Stimulated activated CD8-positive, alpha-beta memory T cell treated with anti-CD3 and anti-CD28 coated beads, Interleukin-12 subunit alpha, Interleukin-12 subunit beta, amount 100 ng/mL, for 4 hours (primary cell): ENCODE measurements around the gene RAI1.
A peak's percentile ranks its signal among the peaks of the same experiment; 100 is the strongest.
"Not testable (repeated sequence)": the region's sequence is repeated elsewhere in the genome, so short reads cannot be mapped to it uniquely, and the experiment has no call there.

Source experiments
- DNase-seq: peaks from one replicate; pipeline ENCODE4 v3.0.0-alpha.2; 2020; ENCODE audit warnings: low read depth

The RAI1 gene

DNA sequence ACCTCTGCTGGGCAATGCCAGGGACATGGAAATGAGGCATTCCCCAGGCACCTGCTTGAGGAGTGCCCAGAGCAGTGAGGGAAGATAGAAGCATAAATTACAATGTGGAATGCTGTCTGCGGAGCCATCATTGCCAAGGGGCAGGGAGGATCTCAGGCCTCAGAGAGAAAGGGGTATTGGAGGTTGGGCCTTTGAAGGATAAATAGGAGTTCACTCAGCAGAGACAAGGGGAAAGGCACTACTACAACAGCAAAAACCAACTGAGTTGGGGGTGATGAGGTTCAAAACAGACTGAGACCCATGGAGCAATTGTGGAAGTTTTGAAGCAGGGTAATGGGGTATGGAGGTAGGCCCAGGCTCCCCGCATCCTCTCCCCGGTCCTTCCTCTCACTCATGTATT, 122.7 kb downstream of the RAI1 start:
- no peak for DNase-seq

DNA sequence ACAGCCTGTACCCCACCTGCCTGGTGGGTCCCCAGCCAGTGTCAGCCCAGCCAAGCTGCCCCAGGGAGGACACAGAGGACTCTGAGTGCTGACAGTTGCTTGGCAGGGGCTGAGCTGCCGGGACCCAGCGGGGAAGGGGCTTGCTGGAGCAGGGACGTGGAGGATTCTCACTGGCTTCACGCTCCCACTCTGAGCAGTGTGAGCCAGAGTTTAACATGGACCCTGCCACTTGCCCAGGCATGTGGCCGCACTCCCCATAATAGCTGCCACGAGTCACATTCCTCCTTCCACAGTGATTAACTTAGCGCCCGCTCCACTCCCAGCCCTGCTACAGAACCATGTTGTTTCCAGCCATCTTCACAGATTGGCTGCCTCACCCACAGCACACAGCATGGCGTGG, 124.3 kb downstream of the RAI1 start:
- DNase-seq = no peak

DNA sequence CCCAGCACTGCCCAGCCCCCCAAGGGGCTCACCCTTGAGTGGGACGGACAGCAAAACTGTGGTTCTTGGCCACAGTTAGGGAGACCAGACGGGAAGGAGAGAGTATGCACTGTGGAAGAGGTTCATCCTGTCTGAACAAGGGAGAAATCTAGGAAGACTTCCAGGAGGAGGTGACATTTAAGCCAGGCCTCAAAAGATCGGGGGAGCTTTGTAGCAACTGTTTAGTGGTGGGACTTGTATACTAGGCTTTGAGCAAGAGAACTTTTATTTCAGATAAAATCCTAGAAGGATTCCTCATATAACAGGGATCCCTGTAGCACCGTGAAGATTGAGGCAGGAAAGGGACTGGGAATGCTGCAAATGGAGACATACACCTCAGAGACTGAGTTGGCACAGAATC, 124.8 kb downstream of the RAI1 start:
- DNase-seq = no peak

- DNase-seq = no peak
Measured at GRCh38 chr17:17806611-17807274, 125.5 kb downstream of the RAI1 start.

DNA sequence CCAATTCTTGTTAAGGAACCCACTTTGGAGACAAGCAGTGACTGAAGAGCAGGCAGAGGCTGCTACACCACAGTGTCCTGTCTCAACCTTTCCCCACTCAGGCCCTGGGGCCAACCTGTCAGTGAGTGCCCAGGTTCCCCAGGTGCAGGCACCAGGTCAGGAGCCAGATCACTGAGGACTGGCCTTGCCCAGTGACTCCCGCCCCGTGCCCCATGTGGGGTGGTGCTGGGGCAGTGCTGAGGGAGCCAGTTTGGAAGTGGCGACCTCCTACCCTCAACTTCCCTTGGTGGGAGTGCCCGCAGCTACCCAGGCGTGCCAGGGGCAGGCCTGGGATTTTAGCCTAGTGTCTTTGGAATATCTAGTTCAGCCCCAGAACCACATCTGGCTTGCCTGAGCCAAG, 126.2 kb downstream of the RAI1 start:
- DNase-seq = no peak

DNA sequence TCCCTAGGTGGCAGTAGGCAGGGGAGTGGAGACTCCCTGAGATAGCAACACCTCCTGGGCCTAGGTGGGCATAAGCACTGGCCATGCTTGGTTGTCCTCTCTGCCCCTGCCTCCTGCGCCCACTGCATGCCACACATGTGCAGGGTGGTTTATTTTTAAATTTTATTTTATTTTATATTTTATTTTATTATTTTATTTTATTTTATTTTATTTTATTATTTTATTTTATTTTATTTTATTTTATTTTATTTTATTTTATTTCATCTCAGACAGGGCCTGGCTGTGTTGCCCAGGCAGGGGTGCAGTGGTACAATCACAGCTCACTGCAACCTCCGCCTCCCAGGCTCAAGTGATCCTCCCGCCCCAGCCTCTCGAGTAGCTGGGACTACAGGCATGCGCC, 126.9 kb downstream of the RAI1 start:
- not testable (repeated sequence) for DNase-seq

DNA sequence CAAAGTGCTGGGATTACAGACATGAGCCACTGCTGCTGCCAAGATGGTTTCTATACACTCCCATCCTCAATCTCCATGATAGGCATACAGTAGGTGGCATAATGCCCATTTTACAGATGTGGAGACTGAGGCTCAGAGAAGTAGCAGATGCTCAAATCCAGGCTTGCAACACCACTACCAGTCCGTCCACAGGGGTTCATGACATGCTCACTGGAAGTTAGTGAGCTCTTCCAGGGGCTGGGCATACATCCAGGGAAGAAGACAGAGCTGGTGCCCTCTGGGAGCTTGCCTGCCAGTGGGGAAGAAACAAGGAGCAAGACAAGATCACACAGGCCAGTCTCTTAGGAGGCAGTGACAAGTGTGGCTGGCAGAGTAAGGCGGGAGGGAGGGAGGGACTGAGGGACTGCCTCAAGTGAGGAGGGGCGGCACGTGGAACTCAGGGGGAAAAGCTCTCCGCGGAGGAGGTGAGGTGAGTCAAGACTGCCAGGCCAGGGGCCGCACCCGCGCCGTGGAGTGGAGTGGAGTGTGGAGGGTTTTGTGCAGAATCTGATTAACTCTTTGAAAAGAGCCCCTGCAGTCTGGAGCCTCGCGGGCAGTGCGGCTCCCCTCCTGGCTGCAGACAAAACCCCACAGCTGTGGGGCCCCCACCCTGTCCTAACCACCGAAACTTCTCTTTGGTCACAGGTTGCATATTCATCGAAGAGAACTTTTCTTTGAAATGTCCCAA, 127.6 kb downstream of the RAI1 start:
- no peak for DNase-seq

DNA sequence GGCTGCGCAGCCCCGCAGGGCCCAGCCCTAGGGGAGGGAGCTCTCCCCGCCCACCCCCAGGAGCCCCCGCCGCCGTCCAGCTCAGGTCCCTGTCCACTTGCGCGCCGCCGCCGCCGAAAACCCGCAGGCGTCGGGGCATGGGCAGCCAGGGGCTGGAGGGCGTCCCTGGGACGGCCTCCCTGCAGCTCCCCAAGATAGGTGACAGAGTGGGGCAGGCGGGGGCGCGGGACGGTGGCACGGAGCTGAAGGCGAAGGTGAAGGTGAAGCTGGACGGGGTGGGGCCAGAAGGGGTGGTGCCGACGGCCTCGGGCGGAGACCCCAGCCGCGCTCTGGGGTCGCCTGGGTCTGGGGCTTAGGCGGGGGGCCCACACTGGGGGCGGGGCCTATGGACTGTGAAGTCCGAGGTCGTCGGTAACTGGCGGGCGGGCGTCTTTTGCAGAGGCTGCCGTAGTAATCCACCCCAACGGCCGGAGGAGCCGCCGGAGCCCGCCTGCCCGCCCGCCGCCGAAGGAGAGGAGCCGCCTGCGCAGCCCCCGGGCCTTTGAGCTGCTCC, 128.3 kb downstream of the RAI1 start:
- no peak for DNase-seq

DNA sequence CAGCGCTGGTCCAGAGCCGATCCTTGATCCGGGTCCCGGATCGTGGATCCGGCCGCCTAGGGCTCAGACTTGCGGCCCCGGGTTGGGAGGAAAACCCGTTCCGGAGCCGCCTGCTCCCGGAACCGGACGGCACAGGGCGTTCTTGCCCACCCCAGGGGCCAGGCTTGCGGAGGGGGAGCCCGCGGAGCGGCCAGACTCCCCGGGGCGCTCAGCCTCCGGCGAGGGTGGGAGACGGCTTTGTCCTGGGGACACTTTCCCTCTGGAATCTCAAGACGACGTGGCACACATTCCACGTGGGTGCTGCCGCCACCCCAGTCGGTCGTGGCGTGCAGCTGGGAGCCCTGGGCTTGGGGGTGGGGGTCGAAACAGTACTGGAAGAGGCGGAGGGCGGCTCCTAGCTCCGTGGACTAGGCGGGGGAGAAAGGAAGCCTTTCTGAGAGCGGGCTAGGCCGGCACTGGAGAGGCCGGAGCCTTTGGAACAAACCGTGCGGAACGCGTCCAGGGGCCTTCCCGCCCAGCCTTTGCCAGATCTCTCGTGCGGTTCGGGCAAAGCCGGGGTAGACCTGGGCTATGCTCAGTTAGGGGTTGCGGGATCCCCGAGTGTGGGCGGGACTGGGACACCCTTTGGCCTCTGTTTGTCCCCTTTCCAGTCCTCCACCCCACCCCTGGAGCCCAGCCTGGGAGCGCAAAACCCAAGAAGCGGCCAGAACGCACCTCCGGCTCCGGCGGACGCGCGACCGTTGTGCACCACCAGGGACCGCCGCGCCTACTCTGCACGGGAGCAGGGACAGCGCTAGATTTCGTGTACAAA, 129.0 kb downstream of the RAI1 start:
- DNase-seq = no peak

- no peak for DNase-seq
Measured at GRCh38 chr17:17810895-17811248, 129.6 kb downstream of the RAI1 start.

- DNase-seq = no peak
Measured at GRCh38 chr17:17811381-17812210, 130.3 kb downstream of the RAI1 start.

- DNase-seq = peak; percentile 51
Measured at GRCh38 chr17:17812211-17813054, 131.2 kb downstream of the RAI1 start.

DNA sequence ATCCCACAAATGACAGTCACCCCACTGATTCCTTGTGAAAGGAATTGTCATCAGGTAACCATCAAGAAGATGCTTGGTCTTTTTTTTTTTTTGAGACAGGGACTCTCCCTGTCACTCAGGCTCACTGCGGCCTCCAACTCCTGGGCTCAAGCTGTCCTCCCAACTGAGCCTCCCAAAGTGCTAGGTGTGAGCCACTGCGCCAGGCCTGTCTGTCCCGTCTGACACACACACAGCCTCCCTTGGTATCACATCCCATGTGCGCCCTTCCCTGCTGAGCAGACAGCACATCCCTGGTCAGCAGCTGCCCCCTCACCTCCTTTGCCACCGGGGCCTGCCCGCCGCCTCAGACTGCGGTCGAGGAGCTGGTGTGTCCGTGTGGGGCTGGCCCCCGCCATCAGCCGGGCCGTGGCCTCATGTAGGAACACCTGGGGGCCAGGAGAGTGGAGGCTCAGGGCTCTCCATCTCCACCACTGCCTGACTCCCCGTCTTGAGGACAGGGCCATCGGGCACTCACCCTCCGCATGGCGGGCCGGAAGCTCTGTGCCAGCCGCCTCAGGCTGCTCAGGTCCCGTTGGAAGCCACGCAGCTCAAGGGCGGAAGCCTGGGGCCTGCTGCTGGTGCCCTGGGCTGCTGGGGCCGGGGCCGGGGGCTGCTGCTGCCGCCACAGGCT, 131.9 kb downstream of the RAI1 start:
- no peak for DNase-seq

- no peak for DNase-seq
Measured at GRCh38 chr17:17813725-17814095, 132.5 kb downstream of the RAI1 start.

DNA sequence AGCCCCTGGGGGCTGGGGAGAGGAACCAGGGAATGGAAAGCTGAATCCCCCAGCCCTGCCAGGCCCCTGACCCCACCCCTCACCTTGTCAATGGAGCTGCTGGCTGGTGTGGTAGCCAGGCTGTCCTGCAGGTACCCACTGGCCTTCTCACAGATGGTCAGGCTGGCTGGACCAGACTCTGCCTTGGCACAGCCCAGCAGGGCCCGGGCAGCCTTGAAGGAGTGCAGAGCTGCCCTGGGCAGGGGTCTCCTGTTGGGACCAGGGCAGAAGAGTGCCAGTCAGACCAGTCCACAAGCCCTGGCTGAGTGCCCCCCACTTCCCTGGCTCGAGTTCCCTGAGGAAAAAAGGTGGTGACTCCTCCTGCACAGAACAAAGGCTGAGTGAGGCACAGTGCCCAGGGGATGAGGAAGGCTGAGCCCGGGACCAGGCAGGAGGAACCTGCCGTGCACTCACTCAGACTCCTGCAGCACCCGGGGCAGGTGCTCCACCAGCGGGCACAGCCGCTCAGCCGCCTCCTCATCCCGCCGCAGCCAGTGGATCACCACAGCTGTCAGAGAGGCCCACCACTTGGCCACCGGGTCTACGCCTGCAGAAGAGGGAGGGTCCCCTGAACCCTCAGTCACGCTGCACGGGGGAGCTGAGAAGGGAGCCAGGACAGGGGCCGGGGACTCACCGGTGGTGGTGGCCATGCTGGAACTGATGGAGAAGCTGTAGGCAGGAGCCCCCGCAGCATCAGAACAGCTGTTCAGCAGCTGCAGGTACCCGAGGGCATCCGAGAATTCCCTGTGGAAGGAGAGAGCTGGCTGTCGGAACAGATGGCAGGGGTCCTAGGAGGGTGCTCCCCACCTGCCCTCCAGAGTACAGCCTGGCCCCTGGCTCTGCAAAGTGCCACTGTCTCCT, 133.2 kb downstream of the RAI1 start:
- no peak for DNase-seq

DNA sequence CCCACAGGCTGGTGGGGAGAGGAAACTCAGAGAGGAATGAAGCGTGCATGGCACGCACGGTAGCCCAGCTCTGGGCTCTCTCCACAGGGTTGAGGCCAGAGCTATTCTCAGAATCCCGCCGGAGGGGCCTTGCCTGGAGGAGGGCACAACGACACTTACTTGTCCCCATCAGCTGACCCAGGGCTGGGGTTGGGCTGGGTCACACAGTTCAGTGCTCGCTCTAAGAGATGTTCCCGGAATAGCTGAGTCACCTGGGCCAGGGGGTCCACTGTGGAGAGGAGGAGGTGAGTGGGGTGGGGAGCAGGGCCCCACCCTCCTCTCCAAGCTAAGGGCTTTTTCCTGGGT, 133.8 kb downstream of the RAI1 start:
- DNase-seq = no peak

GRCh38 chr17:17815436-17816200, 134.4 kb downstream of the RAI1 start:
- DNase-seq = no peak

DNA sequence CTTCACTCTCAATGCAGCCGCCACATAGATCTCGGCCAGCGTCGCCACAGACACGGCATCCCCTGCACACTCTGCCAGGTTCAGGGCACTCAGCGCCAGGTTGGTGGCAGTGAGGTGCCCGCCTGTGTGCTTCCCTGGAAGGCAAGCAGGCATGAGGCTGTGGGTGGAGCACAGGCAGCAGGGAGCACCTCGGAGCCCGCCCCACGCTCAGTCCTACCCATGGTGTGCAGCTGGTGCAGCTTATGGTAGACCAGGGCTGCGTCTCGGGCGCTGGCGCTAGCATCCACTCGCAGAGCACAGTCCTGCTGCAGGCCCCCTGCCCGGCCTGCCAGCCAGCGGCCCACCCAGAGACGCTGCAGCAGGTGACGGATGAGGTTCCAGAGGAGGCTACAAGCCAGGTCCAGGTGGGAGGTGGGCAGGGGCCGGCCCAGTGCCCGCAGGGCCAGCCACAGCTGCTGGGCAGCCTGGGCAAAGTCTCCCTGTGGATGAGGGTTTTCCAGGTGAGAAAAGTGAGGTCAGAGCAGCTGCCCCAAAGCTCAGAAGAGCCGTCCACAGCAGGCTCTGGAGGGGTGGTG, 135.1 kb downstream of the RAI1 start:
- DNase-seq = no peak
